ENCODE results near the gene LRP8.

LRP8 gene

DNA sequence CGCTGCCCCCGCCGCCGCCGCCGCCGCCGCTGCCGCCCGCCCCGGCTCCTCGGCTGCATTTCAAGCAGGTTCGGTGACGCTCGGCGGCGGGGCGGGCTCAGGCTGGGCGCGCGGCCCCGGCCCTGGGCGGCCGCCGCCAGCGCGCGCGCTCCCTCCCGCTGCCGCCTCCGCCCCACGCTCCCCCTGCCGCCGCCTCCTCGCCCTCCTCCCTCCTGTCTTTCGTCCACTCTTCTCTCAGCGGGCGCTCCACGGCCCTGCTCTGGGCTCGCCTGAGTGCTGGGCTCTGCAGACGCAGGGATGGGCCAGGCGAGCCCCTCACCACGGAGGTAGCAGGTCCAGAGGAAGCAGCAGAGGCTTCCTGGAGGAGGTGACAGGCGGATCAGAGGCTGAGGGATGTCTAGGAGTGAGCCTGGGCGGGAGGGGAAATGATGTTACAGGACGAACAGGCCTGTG is at the start of gene LRP8:
TSS of gene LRP8 (minus strand) at position 62 of the 453 bp plus-strand sequence. CDS start 158 bp downstream, outside the sequence.
- no peak for TF ChIP-seq Cebpa-rat (IDR thresholded peaks at IDR 0.05)
- H3K27ac ChIP-seq, result peak within 1 kb of the TSS; percentile 90
- no peaks in the 10 kb centered on the region for H3K9me3 ChIP-seq

DNA sequence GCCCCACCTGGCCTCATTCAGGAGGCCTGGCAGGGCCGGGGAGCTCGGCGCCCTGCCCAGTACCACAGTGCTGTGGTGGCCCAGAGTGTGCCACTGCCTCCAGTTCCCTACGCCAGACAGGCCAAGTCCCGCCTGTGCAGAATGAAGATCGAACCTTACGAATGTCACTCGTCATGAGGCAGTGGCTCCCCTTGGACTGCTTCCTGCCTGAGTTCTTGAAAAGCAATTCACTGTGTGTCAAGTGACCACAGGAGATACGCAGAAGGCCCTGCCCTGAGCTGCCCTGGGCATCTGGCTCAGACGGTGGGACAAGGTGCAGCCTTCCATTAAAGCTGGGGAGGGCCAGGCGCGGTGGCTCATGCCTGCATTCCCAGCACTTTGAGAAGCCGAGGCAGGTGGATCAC is 49.6 kb upstream of the LRP8 start:
- TF ChIP-seq Cebpa-rat (IDR thresholded peaks at IDR 0.05), result no peak
- Histone ChIP-seq H3K36me3 (no peaks in the 10 kb centered on the region), H3K4me3 (no peak overlapping the region), H3K9me3 (no peaks in the 10 kb centered on the region), H3K9ac (no peak overlapping the region), H3K27me3 (no peaks in the 10 kb centered on the region), H4K20me1 (no peaks in the 10 kb centered on the region), H3K4me2 (peak overlapping the region; percentile 88; the same call in 1 of the 2 replicates), H3K27ac (0 out of 2 replicates have a peak overlapping the region, but pooled peaks have one; percentile 18), H3K4me1 (peaks cover 61% of the 10 kb centered on the region)

More for the DNA sequence above, at the start of gene LRP8:
- peak within 1 kb of the TSS; percentile 98 for H3K4me3 ChIP-seq
- H3K4me1 ChIP-seq, result peaks cover 48% of the 10 kb centered on the region
- peaks cover 29% of the 10 kb centered on the region for H4K20me1 ChIP-seq
- peak within 1 kb of the TSS; percentile 89 for H3K4me2 ChIP-seq
- H3K36me3 ChIP-seq, result peaks cover 25% of the 10 kb centered on the region
- H3K27me3 ChIP-seq, result no peaks in the 10 kb centered on the region
- peak within 1 kb of the TSS; percentile 85 for H3K9ac ChIP-seq

DNA sequence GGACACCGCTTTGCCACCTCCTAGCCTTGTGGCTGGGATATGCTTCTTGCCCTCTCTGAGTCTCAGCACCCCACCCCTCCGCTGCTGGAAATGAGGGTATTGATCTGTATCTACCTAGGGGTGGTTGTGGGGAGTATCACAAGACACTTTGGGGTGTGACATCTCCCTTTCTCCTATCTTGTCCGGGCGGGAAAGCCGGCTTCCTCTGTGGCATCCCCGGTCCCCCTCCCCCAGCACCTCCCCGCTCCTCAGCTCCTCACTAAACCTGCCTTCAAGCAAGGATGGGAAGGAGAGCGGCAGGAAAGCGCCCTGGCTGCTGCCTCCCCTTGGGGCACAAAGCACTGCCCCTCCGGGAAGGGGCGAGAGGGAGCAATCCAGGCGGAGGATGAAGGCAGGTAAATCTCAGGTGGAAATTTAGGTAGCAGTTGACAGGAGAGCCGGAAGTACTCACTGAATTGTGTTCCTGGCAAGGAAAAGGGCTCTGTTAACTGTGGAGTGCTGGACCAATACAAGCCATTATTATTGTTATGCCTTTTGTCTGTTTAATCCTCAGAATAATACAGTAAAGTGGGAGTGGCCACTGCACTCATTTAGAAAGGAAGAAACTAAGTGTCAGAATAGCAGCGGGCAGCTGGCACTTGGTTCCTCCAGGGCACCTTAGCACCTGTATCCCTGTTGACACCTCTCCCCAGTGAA is 49.0 kb upstream of the LRP8 start:
- Histone ChIP-seq H3K27ac (peak overlapping the region; percentile 68), H4K20me1 (no peaks in the 10 kb centered on the region), H3K4me2 (peak overlapping the region; percentile 88), H3K9ac (peak overlapping the region; percentile 53; the same call in 1 of the 2 replicates), H3K27me3 (no peaks in the 10 kb centered on the region), H3K4me3 (no peak overlapping the region), H3K4me1 (peaks cover 56% of the 10 kb centered on the region), H3K36me3 (no peaks in the 10 kb centered on the region), H3K9me3 (no peaks in the 10 kb centered on the region)
- TF ChIP-seq Cebpa-rat (IDR thresholded peaks at IDR 0.05), result no peak

DNA sequence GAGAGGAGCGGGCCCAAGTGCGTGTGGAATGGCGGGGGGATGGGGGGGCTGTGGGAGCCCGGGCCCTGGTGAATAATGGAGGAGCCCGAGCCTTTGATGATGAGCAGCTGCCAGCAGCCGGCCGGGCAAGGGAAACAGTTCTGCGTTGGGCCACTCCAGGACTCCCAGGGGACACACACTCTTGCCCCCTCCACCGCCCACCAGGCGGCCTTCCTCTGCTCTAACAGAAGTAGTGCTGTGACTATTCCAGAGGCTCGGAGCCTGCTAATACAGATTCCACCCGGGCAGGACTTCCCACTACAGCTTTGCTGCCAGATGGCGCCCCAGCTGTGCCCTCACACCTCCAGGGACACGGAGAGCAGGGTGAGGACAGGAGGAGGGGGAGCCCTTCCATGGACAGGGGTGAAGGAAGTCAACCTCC is 48.2 kb upstream of the LRP8 start:
- H3K27ac ChIP-seq, result peak overlapping the region; percentile 68
- H4K20me1 ChIP-seq, result no peaks in the 10 kb centered on the region
- H3K4me2 ChIP-seq, result peak overlapping the region; percentile 88
- H3K4me3 ChIP-seq, result peak overlapping the region; percentile 36
- H3K9me3 ChIP-seq, result no peaks in the 10 kb centered on the region
- TF ChIP-seq Cebpa-rat (IDR thresholded peaks at IDR 0.05), result no peak
- peaks cover 47% of the 10 kb centered on the region for H3K4me1 ChIP-seq
- no peaks in the 10 kb centered on the region for H3K36me3 ChIP-seq
- H3K9ac ChIP-seq, result peak overlapping the region; percentile 53; the same call in 1 of the 2 replicates
- no peaks in the 10 kb centered on the region for H3K27me3 ChIP-seq

DNA sequence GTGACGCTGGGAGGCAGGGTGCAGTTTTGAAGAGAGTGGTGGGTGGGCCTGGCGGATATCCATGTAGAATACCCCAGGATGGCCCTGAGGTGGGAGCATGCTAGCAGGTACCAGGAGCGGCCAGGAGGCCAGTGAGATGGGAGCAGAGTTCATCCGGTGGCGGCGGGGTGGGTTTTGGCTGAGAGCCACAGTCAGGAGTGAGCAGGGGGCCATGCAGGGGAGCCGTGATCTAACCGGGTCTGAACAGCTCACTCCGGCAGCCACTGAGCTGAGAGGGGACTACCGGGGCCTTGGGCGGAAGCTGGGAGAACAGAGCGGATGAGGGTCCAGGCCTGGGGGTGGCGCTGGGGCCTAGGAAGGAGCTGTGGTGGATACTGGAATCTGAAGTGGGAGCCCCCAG is 47.6 kb upstream of the LRP8 start:
- peaks cover 47% of the 10 kb centered on the region for H3K4me1 ChIP-seq
- H3K4me2 ChIP-seq, result peak overlapping the region; percentile 88
- no peaks in the 10 kb centered on the region for H4K20me1 ChIP-seq
- no peaks in the 10 kb centered on the region for H3K9me3 ChIP-seq
- no peak for TF ChIP-seq Cebpa-rat (IDR thresholded peaks at IDR 0.05)
- no peaks in the 10 kb centered on the region for H3K36me3 ChIP-seq
- H3K27me3 ChIP-seq, result no peaks in the 10 kb centered on the region
- H3K27ac ChIP-seq, result peak overlapping the region; percentile 68
- peak overlapping the region; percentile 36; the same call in 1 of the 2 replicates for H3K4me3 ChIP-seq
- peak overlapping the region; percentile 53; the same call in 1 of the 2 replicates for H3K9ac ChIP-seq

DNA sequence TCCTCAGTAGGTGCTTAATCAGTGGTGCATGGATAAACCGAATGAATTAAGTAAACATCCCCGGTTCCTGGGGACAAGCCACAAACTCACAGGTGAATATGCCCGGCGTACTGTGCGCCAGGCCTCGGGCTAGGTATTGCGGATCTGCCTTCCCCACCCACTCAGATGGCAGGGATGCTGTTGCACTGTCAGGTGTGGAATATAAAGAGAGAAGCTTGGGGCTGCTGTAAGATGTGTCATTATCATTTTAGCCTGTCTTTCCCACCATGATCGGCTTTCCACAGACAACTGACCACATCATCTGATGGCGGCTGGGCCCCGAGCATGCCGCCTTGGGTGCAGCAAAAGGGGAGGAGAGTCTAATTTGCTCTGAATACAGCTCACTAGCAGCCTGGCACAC is 45.4 kb upstream of the LRP8 start:
- Histone ChIP-seq H3K27ac (no peak overlapping the region), H3K4me1 (peaks cover 64% of the 10 kb centered on the region), H3K4me2 (no peak overlapping the region), H3K9me3 (no peaks in the 10 kb centered on the region), H4K20me1 (no peaks in the 10 kb centered on the region), H3K4me3 (no peak overlapping the region), H3K27me3 (no peaks in the 10 kb centered on the region), H3K36me3 (no peaks in the 10 kb centered on the region), H3K9ac (no peak overlapping the region)
- TF ChIP-seq Cebpa-rat (IDR thresholded peaks at IDR 0.05), result no peak

DNA sequence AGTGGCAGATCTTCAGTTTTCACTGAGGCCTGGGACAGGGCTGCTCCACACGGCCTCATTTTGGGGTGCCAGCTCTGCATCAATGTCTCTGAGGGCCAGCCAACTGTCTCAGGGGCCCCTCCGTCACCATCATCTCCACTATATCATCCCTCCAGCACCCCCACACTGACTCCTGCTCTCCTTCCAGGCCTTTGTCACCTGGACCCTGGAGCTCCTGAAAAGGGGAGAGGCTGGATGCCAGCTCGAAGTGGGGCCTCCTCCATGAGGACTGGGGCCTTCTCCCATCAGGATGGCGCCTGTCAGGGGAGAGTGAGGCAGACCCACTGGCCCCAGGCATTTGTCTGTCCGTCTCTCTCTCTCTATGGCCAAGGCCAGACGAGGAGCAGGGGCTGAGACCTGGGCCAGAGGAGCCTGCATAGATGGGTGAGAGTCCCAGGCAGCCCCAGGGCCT is 44.7 kb upstream of the LRP8 start:
- no peak overlapping the region for H3K27ac ChIP-seq
- peaks cover 70% of the 10 kb centered on the region for H3K4me1 ChIP-seq
- H3K4me3 ChIP-seq, result no peak overlapping the region
- H4K20me1 ChIP-seq, result no peaks in the 10 kb centered on the region
- no peak overlapping the region for H3K9ac ChIP-seq
- H3K36me3 ChIP-seq, result no peaks in the 10 kb centered on the region
- no peaks in the 10 kb centered on the region for H3K9me3 ChIP-seq
- no peaks in the 10 kb centered on the region for H3K27me3 ChIP-seq
- TF ChIP-seq Cebpa-rat (IDR thresholded peaks at IDR 0.05), result no peak
- H3K4me2 ChIP-seq, result no peak overlapping the region

DNA sequence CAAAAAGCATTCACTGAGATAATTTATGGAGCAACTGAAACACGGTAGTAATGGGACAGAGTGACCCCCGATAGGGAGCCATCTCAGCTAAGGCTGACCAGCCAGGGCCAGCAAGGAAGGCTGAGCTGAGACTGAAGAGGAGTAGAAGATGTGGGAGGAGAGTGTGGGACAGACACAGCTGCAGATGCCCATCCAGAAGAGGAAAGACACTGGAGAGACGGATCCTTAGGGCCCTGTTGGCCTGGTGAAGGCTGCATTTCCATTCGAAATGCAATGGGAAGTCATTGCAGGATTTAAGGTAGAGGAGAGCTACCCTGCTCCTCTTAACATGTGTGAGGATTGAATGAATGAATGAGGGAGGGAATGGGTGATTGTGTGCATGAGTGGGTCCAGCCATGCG is 44.0 kb upstream of the LRP8 start:
- H3K27ac ChIP-seq, result no peak overlapping the region
- H3K4me3 ChIP-seq, result no peak overlapping the region
- H3K4me1 ChIP-seq, result peaks cover 70% of the 10 kb centered on the region
- no peak overlapping the region for H3K4me2 ChIP-seq
- no peak overlapping the region for H3K9ac ChIP-seq
- H3K9me3 ChIP-seq, result no peaks in the 10 kb centered on the region
- H3K27me3 ChIP-seq, result no peaks in the 10 kb centered on the region
- H4K20me1 ChIP-seq, result no peaks in the 10 kb centered on the region
- no peaks in the 10 kb centered on the region for H3K36me3 ChIP-seq
- no peak for TF ChIP-seq Cebpa-rat (IDR thresholded peaks at IDR 0.05)

DNA sequence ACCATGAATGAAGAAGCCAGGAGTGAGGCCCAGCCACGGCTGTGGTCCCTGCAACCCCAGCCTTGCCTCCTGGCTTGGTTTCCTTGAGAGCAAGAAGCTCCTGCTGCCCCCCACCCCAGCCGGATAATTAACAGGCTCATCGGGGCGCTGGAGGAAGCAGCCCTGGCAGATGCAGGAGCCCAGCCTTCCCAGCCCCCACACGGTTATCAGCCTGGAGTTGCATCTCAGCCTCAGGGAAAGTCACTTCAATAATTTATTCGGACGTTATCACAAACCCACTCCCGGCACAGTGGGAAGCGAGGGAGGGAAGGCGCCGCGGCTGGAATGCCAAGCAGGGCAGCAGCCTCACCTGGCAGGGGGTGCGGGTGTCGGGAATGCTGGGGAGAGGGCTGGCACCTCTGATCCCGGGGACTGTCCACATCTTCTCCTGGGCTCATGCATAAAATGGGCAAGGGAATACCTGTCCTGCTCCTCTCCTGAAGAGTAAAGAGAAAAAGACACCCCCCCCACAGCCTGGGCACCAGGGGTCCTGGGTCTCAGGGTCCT is 43.3 kb upstream of the LRP8 start:
- Histone ChIP-seq H3K4me2 (no peak overlapping the region), H3K9me3 (no peaks in the 10 kb centered on the region), H4K20me1 (no peaks in the 10 kb centered on the region)

DNA sequence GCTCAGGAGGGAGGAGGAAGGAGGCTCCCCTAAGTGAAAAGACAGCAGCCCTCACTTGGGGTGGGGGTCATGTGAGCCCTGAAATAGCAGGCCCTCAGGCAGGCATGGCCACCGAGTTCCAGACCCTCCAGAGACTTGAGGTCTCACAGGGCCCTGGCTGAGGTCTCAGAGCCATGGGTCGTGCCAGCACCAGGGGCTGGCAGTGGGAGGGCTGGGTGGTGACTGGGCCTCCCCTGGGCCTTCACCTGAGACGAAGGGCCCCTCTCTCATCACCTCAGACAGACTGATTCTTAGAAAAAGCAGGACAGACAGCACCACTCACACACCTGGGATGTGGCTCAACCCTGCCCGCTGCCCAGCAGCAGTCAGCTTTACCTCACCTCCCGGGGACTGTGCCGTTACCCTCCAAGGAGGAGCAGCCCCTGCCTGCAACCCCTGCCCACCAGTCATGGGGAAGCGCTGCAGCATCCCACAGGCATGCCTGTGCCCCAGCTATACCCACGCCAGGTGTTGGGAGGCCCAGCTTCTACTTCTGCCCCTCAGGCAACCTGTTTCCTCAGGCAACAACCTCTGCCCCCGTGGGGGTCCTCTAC is 42.6 kb upstream of the LRP8 start:
- H3K27me3 ChIP-seq, result no peaks in the 10 kb centered on the region
- H3K4me2 ChIP-seq, result peak overlapping the region; percentile 76
- peak overlapping the region; percentile 63 for H3K27ac ChIP-seq
- no peaks in the 10 kb centered on the region for H3K9me3 ChIP-seq
- no peak overlapping the region for H3K9ac ChIP-seq
- no peak for TF ChIP-seq Cebpa-rat (IDR thresholded peaks at IDR 0.05)
- no peaks in the 10 kb centered on the region for H4K20me1 ChIP-seq
- peaks cover 70% of the 10 kb centered on the region for H3K4me1 ChIP-seq
- H3K4me3 ChIP-seq, result no peak overlapping the region
- no peaks in the 10 kb centered on the region for H3K36me3 ChIP-seq

More for the DNA sequence above, 43.3 kb upstream of the LRP8 start:
- no peaks in the 10 kb centered on the region for H3K36me3 ChIP-seq
- peaks cover 70% of the 10 kb centered on the region for H3K4me1 ChIP-seq
- no peak overlapping the region for H3K9ac ChIP-seq
- no peak overlapping the region for H3K4me3 ChIP-seq
- H3K27me3 ChIP-seq, result no peaks in the 10 kb centered on the region
- TF ChIP-seq Cebpa-rat (IDR thresholded peaks at IDR 0.05), result no peak
- no peak overlapping the region; the same call in 1 of the 2 replicates for H3K27ac ChIP-seq
